ENCODE measurements around the gene MOBP. TPM values are rescaled to one million over a fixed set of nuclear protein-coding genes. Genes with fewer than 3 reads are reported as not detected.

Gene MOBP
- polyA plus RNA-seq, 3 donors, result not detected

DNA sequence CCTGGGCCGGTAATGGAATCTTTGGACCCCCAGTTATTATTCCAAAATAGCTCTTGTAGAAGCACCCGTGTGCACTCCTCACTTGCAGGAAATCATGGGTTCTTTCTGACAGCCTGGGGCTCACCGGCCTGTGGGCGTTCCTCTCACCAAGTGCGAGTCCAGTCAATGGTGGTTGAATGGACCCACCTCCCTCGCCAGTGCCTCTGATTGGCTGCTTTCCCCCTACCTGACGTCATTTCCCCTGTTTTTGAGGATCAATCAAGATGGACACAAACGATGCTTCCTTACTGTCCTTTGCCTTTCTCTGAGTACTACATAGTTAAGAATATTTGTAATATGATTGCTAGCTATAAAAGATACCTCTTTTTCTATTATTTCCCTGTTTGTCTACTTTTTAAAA is 18.1 kb downstream of the MOBP start:
- Histone ChIP-seq H3K9ac (ENCODE audit: insufficient read depth, low read length, poor library complexity, severe bottlenecking) (no peak overlapping the region), H3K27me3 (ENCODE audit: control insufficient read depth in 2 of 2, insufficient read depth in 2 of 2, low read length in 2 of 2) (no peaks in the 10 kb centered on the region), H3K27ac (ENCODE audit: low read depth in 1 of 2, low read length in 2 of 2) (no peak overlapping the region), H3K79me2 (ENCODE audit: insufficient read depth, low read length) (no peaks in the 10 kb centered on the region), H3K9me3 (replicated peaks in 1 of 2; ENCODE audit: control insufficient read depth in 1 of 2, insufficient read depth in 1 of 2, low read length in 2 of 2) (no peaks in the 10 kb centered on the region), H3K36me3 (replicated peaks in 1 of 2; ENCODE audit: control insufficient read depth in 1 of 2, insufficient read depth in 2 of 2, low read length in 2 of 2) (no peaks in the 10 kb centered on the region), H2AFZ (ENCODE audit: insufficient read depth, low read depth, low read length, poor library complexity, severe bottlenecking) (no peak overlapping the region), H4K20me1 (ENCODE audit: insufficient read depth, low read length) (no peaks in the 10 kb centered on the region), H3K4me3 (replicated peaks in 1 of 3; ENCODE audit: low read depth in 2 of 3, low read length in 3 of 3) (no peak overlapping the region), H3K4me1 (ENCODE audit: control insufficient read depth in 1 of 2, insufficient read depth in 2 of 2, low read length in 2 of 2) (no peaks in the 10 kb centered on the region), H3K4me2 (replicated peaks; ENCODE audit: extremely low read depth, low read length, poor library complexity, severe bottlenecking) (no peak overlapping the region)
- no peaks in the 10 kb centered on the region for H3K36me3 Mint-ChIP-seq
- H3K4me1 Mint-ChIP-seq, result no peaks in the 10 kb centered on the region
- H3K4me3 Mint-ChIP-seq, result no peak overlapping the region
- H3K27me3 Mint-ChIP-seq (ENCODE audit: low read depth in 3 of 3), result peaks cover 0 to 5% (median 2%) of the 10 kb centered on the region in 3 donors
- no peak overlapping the region for H3K27ac Mint-ChIP-seq
- intact Hi-C loops (cut with micrococcal nuclease), result no loop called here
- TF ChIP-seq, protein P1, sequence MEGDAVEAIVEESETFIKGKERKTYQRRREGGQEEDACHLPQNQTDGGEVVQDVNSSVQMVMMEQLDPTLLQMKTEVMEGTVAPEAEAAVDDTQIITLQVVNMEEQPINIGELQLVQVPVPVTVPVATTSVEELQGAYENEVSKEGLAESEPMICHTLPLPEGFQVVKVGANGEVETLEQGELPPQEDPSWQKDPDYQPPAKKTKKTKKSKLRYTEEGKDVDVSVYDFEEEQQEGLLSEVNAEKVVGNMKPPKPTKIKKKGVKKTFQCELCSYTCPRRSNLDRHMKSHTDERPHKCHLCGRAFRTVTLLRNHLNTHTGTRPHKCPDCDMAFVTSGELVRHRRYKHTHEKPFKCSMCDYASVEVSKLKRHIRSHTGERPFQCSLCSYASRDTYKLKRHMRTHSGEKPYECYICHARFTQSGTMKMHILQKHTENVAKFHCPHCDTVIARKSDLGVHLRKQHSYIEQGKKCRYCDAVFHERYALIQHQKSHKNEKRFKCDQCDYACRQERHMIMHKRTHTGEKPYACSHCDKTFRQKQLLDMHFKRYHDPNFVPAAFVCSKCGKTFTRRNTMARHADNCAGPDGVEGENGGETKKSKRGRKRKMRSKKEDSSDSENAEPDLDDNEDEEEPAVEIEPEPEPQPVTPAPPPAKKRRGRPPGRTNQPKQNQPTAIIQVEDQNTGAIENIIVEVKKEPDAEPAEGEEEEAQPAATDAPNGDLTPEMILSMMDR (IDR thresholded peaks at IDR 0.05), result no peak
- 97% methylated on average over 6 of the region's 8 CpGs for WGBS (ENCODE audit: insufficient coverage)
- no peak for DNase-seq
- peaks cover 0 to under 1% (median 0%) of the 10 kb centered on the region in 7 donors for H3K9me3 Mint-ChIP-seq

DNA sequence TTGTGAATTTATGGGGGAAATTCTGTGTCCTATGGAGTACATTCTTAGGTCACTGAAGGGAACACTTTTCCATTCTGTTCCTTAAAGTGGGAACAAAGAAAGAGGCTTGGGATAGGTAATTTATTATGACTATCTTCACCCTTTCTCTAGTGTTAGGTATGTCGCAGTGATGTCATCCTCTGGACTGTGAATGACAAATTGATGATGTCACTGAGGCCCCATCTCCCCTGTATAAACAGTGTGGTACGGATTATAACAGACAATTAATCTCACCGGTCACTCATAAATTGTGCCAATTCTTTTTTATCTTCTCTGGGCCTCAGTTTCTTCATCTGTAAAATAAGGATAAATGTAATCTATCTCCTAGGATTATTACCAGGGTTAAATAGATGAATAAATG is 23.5 kb downstream of the MOBP start:
- Histone ChIP-seq H2AFZ (ENCODE audit: insufficient read depth, low read depth, low read length, poor library complexity, severe bottlenecking) (no peak overlapping the region), H3K27ac (ENCODE audit: low read depth in 1 of 2, low read length in 2 of 2) (no peak overlapping the region), H4K20me1 (ENCODE audit: insufficient read depth, low read length) (no peaks in the 10 kb centered on the region), H3K4me2 (replicated peaks; ENCODE audit: extremely low read depth, low read length, poor library complexity, severe bottlenecking) (no peak overlapping the region), H3K36me3 (replicated peaks in 1 of 2; ENCODE audit: control insufficient read depth in 1 of 2, insufficient read depth in 2 of 2, low read length in 2 of 2) (no peaks in the 10 kb centered on the region), H3K27me3 (ENCODE audit: control insufficient read depth in 2 of 2, insufficient read depth in 2 of 2, low read length in 2 of 2) (peaks cover 0 to 3% of the 10 kb centered on the region in 2 donors), H3K4me1 (ENCODE audit: control insufficient read depth in 1 of 2, insufficient read depth in 2 of 2, low read length in 2 of 2) (no peaks in the 10 kb centered on the region), H3K9me3 (replicated peaks in 1 of 2; ENCODE audit: control insufficient read depth in 1 of 2, insufficient read depth in 1 of 2, low read length in 2 of 2) (no peaks in the 10 kb centered on the region), H3K4me3 (replicated peaks in 1 of 3; ENCODE audit: low read depth in 2 of 3, low read length in 3 of 3) (no peak overlapping the region), H3K79me2 (ENCODE audit: insufficient read depth, low read length) (no peaks in the 10 kb centered on the region), H3K9ac (ENCODE audit: insufficient read depth, low read length, poor library complexity, severe bottlenecking) (no peak overlapping the region)
- Mint-ChIP-seq H3K4me1 (no peaks in the 10 kb centered on the region), H3K4me3 (no peak overlapping the region), H3K27me3 (ENCODE audit: low read depth in 3 of 3) (peaks cover 3 to 12% (median 3%) of the 10 kb centered on the region in 3 donors), H3K36me3 (no peaks in the 10 kb centered on the region), H3K27ac (no peak overlapping the region), H3K9me3 (peaks cover 0 to 3% (median 0%) of the 10 kb centered on the region in 7 donors)
- DNase-seq, result no peak
- TF ChIP-seq, protein P1 (IDR thresholded peaks at IDR 0.05), result no peak
- WGBS (ENCODE audit: insufficient coverage), result no CpG with 5 or more reads among the region's 3 CpGs
- intact Hi-C loops (cut with micrococcal nuclease), result no loop called here

Measured in CD14-positive monocyte (primary cell).